ENCODE measurements around the gene DIP2C. TPM values are rescaled to one million over a fixed set of nuclear protein-coding genes. Genes with fewer than 3 reads are reported as not detected.

The DIP2C gene
- total and polyA plus RNA-seq, 2 donors (not counting 1 experiment from before 2014, with no cell fraction given) = 1.3 to 1.9 TPM

GRCh38 chr10:557792-558328, 131.6 kb downstream of the DIP2C start:
- Histone ChIP-seq H3K9ac (ENCODE audit: low read length) (no peak overlapping the region), H3K27ac (ENCODE audit: low read length in 2 of 2) (no peak overlapping the region), H3K9me3 (ENCODE audit: control extremely low read depth in 1 of 3, control insufficient read depth in 2 of 3, insufficient read depth in 1 of 3, low read length in 2 of 3) (no peaks in the 10 kb centered on the region), H4K20me1 (ENCODE audit: control insufficient read depth, insufficient read depth, low read length, poor library complexity, severe bottlenecking) (no peaks in the 10 kb centered on the region), H3K4me3 (ENCODE audit: control extremely low read depth in 1 of 5, extremely low read depth in 1 of 5, insufficient read depth in 1 of 5, low read depth in 2 of 5, low read length in 4 of 5) (no peak overlapping the region), H3K4me1 (ENCODE audit: control insufficient read depth in 2 of 2, insufficient read depth in 2 of 2, low read length in 2 of 2) (no peaks in the 10 kb centered on the region), H3K36me3 (replicated peaks in 1 of 2; ENCODE audit: control extremely low read depth in 1 of 2, control insufficient read depth in 1 of 2, extremely low read depth in 1 of 2, insufficient read depth in 2 of 2, low read length in 1 of 2) (no peaks in the 10 kb centered on the region), H3K4me2 (replicated peaks; ENCODE audit: low read depth, low read length, poor library complexity, severe bottlenecking) (no peak overlapping the region), H3K79me2 (ENCODE audit: control insufficient read depth, insufficient read depth, low read length) (no peaks in the 10 kb centered on the region), H2AFZ (ENCODE audit: insufficient read depth, low read depth, low read length, poor library complexity, severe bottlenecking) (no peak overlapping the region), H3K27me3 (replicated peaks in 1 of 4; ENCODE audit: control extremely low read depth in 1 of 4, control insufficient read depth in 3 of 4, insufficient read depth in 4 of 4, low read length in 3 of 4) (peaks cover 0 to 12% (median 0%) of the 10 kb centered on the region in 4 experiments)
- TF ChIP-seq CTCF (IDR thresholded peaks at IDR 0.05) (no peak), EZH2 (IDR thresholded peaks at IDR 0.05; ENCODE audit: borderline replicate concordance, insufficient read depth, low read depth, low read length, poor library complexity, severe bottlenecking) (no peak)
- CTCF ChIA-PET = no interaction called here
- no peak overlapping the region for H3K27ac Mint-ChIP-seq
- no peaks in the 10 kb centered on the region for H3K4me1 Mint-ChIP-seq
- no peak overlapping the region for H3K4me3 Mint-ChIP-seq
- H3K27me3 Mint-ChIP-seq = peaks cover 21% of the 10 kb centered on the region
- POLR2A ChIA-PET = no interaction called here
- H3K9me3 Mint-ChIP-seq (ENCODE audit: insufficient read depth) = no peaks in the 10 kb centered on the region
- no CpG with 5 or more reads among the region's 10 CpGs for WGBS (ENCODE audit: insufficient coverage)
- intact Hi-C loops (cut with micrococcal nuclease) = no loop called here
- DNase-seq (no peak), ATAC-seq (ENCODE audit: low read depth) (no peak)

- H3K27me3 ChIP-seq (replicated peaks in 1 of 4; ENCODE audit: control extremely low read depth in 1 of 4, control insufficient read depth in 3 of 4, insufficient read depth in 4 of 4, low read length in 3 of 4) = peaks cover 0 to 12% (median 0%) of the 10 kb centered on the region in 4 experiments
- Mint-ChIP-seq H3K9me3 (ENCODE audit: insufficient read depth) (no peaks in the 10 kb centered on the region), H3K4me3 (no peak overlapping the region), H3K27me3 (peaks cover 21% of the 10 kb centered on the region), H3K4me1 (no peaks in the 10 kb centered on the region), H3K27ac (no peak overlapping the region)
- H3K9ac ChIP-seq (ENCODE audit: low read length) = no peak overlapping the region
- H3K9me3 ChIP-seq (ENCODE audit: control extremely low read depth in 1 of 3, control insufficient read depth in 2 of 3, insufficient read depth in 1 of 3, low read length in 2 of 3) = no peaks in the 10 kb centered on the region
- H4K20me1 ChIP-seq (ENCODE audit: control insufficient read depth, insufficient read depth, low read length, poor library complexity, severe bottlenecking) = no peaks in the 10 kb centered on the region
- no peaks in the 10 kb centered on the region for H3K36me3 ChIP-seq (replicated peaks in 1 of 2; ENCODE audit: control extremely low read depth in 1 of 2, control insufficient read depth in 1 of 2, extremely low read depth in 1 of 2, insufficient read depth in 2 of 2, low read length in 1 of 2)
- ChIA-PET CTCF (no interaction called here), POLR2A (no interaction called here)
- DNase-seq = no peak
- H3K79me2 ChIP-seq (ENCODE audit: control insufficient read depth, insufficient read depth, low read length) = no peaks in the 10 kb centered on the region
- H3K4me2 ChIP-seq (replicated peaks; ENCODE audit: low read depth, low read length, poor library complexity, severe bottlenecking) = no peak overlapping the region
- WGBS (ENCODE audit: insufficient coverage) = 88% methylated on average over 13 of the region's 14 CpGs
- no peak overlapping the region for H2AFZ ChIP-seq (ENCODE audit: insufficient read depth, low read depth, low read length, poor library complexity, severe bottlenecking)
- H3K27ac ChIP-seq (ENCODE audit: low read length in 2 of 2) = no peak overlapping the region
- TF ChIP-seq CTCF (IDR thresholded peaks at IDR 0.05) = no peak
- no peak for TF ChIP-seq EZH2 (IDR thresholded peaks at IDR 0.05; ENCODE audit: borderline replicate concordance, insufficient read depth, low read depth, low read length, poor library complexity, severe bottlenecking)
- no peak overlapping the region for H3K4me3 ChIP-seq (ENCODE audit: control extremely low read depth in 1 of 5, extremely low read depth in 1 of 5, insufficient read depth in 1 of 5, low read depth in 2 of 5, low read length in 4 of 5)
- H3K4me1 ChIP-seq (ENCODE audit: control insufficient read depth in 2 of 2, insufficient read depth in 2 of 2, low read length in 2 of 2) = no peaks in the 10 kb centered on the region
- intact Hi-C loops (cut with micrococcal nuclease) = no loop called here
- no peak for ATAC-seq (ENCODE audit: low read depth)
These were observed 132.4 kb downstream of the DIP2C start for GRCh38 chr10:556971-557637.
